LNCaP clone FGC (cell line): Measurements from ENCODE around the gene SNN.

Experiments
- DNase-seq: peaks from one replicate; pipeline ENCODE4 v3.0.0-alpha.2; 2011; ENCODE audit warnings: low read depth
- H3K4me3 ChIP-seq: 2 replicates; pipeline ENCODE4 v1.5.1; 2011; ENCODE audit warnings: mild to moderate bottlenecking, low read depth, low read length, control low read depth
- CTCF ChIP-seq: IDR thresholded peaks from 2 replicates; pipeline ENCODE4 v1.5.1; 2012; ENCODE audit warnings: mild to moderate bottlenecking; ENCODE audit not compliant: control insufficient read depth, insufficient read depth; ENCODE audit errors: extremely low read depth

Gene SNN

GRCh38 chr16:11677451-11677951 is 9.2 kb downstream of the SNN start:
- H3K4me3 ChIP-seq, result no peak overlapping the region
- no peak for TF ChIP-seq CTCF
- no peak for DNase-seq

- DNase-seq, result no peak
Observed at GRCh38 chr16:11677959-11678881, 10.0 kb downstream of the SNN start.

GRCh38 chr16:11679250-11679649 is 11.0 kb downstream of the SNN start:
- no peak for TF ChIP-seq CTCF
- H3K4me3 ChIP-seq, result no peak overlapping the region
- no peak for DNase-seq

More at GRCh38 chr16:11677959-11678881, 10.0 kb downstream of the SNN start:
- H3K4me3 ChIP-seq, result no peak overlapping the region
- TF ChIP-seq CTCF, result no peak

GRCh38 chr16:11679941-11680911 is 12.0 kb downstream of the SNN start:
- no peak for DNase-seq
- no peak for TF ChIP-seq CTCF
- no peak overlapping the region for H3K4me3 ChIP-seq

- no peak for DNase-seq
- TF ChIP-seq CTCF, result no peak
- H3K4me3 ChIP-seq, result no peak overlapping the region
Observed at GRCh38 chr16:11681556-11681955, 13.3 kb downstream of the SNN start.

GRCh38 chr16:11681976-11682654 is 13.9 kb downstream of the SNN start:
- DNase-seq, result no peak
- TF ChIP-seq CTCF, result no peak
- no peak overlapping the region for H3K4me3 ChIP-seq
